ENCODE measurements around the gene RGL3. TPM values are rescaled to one million over a fixed set of nuclear protein-coding genes. Genes with fewer than 3 reads are reported as not detected.
"Not testable (repeated sequence)": the region's sequence is repeated elsewhere in the genome, so short reads cannot be mapped to it uniquely, and the experiment has no call there.

The RGL3 gene
- total RNA-seq, 1 experiment from 2014 or later: 4.2 TPM

DNA sequence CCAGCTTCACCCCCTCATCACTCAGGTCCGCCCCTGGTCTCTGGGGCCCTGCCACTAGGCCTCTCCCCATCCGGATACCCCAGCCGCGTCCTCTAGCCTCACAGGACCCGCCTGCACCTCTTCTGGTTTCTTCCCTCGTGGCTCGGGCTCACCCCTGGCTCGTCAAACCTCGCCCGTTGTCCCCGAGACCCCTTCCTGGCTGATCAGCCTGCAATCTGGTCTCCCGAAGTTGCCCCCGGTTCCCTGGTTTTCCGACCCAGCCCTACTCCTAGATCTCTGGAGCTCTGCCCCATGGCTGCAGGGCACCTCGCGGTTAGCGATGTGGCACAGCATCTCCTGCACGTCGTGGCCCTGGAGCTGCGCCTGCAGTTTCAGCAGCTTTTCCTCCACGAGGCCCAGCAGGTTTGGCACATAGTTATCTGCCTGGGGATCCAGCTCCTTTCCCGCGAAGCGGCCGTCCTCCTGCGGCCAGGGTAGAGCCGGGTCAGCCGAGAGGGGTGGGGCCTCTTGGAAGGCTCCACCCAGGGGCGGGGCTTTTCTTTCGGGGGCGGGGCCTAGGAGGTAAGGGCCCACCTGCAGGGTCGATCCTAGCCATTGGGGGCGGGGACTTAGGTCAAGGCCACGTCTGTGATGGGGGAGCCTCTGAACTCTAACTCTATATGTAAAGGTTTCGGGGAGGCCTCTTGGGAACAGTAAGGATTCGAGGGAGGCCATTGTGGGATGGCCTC, 2.4 kb upstream of the RGL3 start:
- peak; percentile 16 for DNase-seq (ENCODE audit: low read depth)

DNA sequence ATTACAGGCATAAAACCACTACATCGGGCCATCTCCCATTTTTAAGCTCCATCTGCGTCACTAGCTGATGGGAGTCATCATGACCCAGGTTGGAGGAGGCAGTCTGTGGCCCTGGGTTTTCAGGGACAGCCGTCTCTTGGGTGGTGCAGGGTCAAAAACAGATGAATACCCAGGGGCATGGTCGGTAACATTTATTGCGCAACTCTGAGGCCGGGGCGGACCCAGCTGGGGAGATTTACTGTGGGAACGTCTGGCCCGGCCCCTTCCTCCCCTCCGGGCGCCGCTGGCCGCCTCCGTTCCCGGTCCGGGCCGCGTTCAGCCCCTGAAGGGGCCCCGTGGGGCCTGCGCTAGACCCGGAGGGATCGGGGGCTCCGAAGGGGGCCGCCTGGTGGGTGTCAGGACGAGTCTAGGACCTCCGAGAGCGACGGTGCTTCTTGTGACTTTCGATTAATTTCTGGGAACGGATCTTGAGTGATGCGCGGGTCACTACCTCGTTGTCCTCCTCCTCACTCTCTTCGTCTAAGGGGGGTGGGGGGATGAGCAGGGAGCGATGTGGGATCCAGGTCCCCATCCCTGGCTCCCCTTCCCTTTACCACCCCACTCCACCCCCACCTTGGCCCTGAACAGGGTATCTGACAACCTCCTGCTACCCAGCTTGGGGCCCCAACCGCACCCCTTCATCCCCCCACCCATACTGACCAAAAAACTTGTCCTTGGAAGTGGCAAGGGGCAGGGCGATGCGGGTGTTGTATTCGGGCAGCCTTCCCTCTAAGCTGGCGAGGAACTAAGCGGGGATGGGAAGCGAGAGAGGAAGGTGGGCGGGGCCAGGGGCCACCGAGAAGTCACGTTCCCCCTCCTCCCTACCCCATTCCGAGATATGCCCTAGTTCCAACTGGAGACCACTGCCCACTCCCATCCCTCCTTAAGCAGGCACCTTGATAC, 1.6 kb upstream of the RGL3 start:
- peak; percentile 80 for DNase-seq (ENCODE audit: low read depth)

DNA sequence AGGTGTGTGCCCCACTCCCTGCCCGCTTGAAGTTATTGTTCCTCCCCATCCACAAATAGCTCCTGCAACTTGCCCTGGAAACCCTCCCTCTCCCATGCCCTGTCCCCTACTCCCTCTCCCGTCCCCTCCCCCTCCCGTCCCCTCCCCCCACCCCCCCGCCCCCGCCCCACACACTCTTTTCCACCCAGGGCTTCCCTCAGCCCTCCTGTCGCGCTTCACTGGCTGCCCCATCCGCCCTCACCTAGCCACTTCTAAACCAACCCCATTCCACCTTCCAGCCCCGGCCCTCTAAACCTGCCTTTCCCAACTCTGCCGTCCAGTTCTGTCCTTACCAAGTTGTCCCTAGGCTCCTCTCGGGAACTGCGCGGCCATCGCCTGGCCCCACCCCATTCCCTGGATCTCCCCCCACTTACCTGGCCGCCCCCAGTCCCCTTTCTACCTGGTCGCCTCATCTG, 993 bp downstream of the RGL3 start:
- no peak for DNase-seq (ENCODE audit: low read depth)

DNA sequence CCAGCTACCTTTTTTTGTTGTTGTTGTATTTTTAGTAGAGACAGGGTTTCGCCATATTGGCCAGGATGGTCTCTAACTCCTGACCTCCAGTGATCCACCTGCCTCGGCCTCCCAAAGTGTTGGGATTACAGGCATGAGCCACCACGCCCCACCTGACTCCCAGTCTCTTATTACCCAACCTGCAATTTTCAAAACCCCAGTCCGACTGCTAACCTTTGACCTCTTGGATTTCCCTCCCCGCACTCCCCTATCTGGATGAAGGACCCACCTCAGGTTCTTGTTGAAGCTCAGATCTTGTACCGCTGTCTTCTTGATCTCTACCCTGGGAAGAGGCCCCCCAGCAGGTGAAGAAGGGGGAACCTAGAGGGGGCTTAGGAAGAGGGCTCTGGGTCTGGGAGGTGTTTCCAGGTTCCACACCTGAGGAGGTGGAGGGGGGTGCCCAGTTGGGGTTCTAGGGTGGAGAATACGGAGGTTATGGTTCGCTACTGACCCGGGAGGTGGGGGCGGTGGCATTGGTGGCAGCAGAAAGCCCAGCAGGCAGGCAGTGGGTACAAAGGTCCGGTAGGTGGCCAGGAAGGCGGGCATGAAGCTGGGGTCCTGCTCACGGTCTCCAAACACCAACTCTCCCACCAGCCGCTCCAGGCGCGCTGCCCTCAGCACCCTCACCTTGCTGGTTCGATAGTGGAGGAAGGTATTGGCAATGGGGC, 2.6 kb downstream of the RGL3 start:
- no peak for DNase-seq (ENCODE audit: low read depth)

DNA sequence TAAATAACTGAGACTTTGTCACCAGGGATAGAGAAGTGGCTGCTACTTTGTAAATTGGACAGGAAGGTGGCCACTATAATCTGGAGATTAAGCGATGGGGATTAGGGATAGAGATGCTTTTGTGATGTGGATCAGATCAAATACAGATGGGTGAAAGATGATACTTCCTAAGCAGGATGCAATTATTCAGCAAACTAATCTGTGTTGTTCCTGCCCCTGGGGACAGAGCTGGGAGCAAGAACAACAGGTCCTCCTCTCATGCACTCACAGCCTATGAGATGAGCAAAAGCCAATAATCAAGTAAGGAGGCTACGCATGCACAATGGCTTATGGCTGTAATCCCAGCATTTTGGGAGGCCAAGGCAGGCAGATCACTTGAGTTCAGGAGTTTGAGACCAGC, 4.6 kb downstream of the RGL3 start:
- no peak for DNase-seq (ENCODE audit: low read depth)

DNA sequence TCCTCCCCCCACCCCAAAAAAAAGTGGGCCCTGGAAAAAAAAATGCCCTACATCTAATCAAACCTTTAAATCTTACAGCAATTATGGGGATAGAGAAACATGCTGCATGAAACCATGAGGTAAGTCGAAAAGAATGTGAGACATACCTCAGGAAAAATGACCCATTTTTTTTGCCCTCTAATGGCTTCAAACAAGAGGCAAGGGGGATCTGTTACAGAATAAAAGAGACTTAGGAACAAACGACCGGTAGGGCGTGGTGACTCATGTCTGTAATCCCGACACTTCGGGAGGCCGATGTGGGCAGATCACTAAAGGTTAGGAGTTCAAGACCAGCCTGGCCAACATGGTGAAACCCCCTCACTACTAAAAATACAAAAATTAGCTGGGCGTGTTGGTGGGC, 8.4 kb downstream of the RGL3 start:
- DNase-seq (ENCODE audit: low read depth): peak; percentile 41

DNA sequence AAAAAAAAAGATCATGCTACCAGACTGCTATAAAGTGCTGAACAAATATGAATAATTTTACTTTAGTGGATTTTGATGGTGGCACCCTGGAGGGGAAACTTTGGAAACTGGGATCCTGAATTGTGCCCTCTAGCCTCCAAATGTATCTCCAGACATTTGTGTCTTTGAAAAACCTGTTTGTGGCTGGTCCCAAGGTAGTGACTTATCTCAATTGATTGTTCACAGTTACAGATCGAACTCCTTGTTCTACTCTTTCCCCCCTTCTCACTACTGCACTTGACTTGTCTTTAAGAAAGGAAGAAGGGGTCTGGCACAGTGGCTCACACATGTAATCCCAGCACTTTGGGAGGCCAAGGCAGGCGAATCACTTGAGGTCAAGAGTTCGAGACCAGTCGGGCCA, 10.5 kb downstream of the RGL3 start:
- DNase-seq (ENCODE audit: low read depth): no peak

DNA sequence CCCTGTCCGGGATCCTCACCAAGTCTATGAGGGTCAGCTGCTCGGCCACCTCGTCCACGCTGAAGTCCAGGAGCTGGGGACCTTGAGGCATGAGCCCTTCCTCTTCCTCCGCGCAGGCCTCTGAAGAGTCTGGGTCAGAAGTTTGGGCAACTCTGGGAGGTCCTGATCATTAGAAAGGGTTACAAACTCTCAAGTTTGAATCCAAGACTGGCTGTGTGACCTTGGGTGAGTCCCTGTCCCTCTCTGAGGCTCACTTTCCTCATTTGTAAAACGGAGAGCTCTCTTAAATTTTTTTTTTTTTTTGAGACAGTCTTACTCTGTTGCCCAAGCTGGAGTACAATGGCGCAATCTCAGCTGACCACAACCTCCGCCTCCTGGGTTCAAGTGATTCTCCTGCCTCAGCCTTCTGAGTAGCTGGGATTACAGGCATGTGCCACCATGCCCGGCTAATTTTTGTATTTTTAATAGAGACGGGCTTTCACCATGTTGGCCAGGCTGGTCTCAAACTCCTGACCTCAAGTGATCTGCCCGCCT, 12.3 kb downstream of the RGL3 start:
- not testable (repeated sequence) for DNase-seq (ENCODE audit: low read depth)

DNA sequence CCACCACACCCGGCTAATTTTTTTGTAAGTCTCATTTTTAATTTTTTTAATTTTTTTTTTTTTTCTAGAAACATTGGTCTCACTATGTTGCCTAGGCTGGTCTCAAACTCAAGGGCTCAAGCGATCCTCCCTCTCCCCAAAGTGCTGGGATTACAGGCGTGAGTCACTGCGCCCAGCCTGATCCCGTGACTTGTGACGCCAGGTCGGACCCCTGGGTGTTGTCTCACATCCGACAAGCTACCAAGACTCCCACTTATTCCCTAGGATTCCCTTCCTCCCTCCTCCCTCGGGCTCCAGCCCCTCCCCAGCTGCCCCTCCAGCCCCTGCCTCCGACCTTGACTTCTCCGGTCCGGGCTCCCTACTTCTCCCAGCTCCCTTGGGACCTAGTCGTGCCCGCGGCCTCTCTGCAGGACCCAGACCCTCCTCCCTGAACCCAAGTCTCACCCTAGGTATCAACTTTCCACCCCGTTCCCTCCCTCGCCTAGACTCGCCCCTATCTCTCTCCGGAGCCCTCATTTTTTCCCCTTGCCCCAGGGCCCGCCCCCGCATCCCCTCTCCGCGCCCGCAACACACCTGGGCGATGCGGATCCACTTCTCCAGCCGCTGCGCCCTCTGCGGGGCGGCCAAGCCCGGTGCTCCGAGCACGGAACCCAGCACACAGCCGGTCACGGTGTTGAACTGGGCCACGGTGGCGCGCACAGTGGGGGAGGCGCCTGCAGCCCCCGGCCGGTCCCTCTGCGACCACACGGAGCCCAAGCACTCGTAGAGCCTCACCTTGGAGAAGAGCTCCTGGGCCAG, 13.1 kb downstream of the RGL3 start:
- DNase-seq (ENCODE audit: low read depth): no peak

DNA sequence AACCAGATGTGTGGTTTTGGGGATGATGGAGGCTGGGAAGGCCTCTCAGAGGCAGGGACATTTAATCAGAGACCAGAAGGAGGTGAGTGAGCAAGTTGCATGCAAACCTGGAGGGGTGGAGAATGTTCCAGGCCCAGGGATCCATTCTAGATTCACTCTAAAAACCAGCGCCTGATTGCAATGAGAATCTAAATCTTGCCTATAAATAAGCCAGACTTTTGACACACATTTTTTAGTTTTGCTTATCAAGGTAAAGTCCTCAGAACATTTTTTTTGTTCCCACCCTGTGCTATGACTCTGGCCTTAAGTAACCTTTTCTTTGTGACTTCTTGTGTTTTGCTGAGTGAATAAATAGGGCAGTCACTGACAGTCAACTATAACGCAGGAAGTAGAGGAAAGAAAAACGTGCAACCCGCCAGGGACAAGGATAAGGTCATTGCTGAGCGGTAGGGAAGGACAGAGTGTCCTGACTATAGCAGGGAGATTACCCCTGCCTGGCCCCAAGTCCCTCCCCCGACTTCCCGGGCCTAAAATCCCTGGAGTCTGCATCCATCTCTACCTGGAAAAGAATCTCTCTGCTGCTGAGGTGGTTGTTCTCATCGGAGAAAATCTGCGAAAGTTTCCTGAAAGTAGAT, 14.4 kb downstream of the RGL3 start:
- DNase-seq (ENCODE audit: low read depth): no peak

DNA sequence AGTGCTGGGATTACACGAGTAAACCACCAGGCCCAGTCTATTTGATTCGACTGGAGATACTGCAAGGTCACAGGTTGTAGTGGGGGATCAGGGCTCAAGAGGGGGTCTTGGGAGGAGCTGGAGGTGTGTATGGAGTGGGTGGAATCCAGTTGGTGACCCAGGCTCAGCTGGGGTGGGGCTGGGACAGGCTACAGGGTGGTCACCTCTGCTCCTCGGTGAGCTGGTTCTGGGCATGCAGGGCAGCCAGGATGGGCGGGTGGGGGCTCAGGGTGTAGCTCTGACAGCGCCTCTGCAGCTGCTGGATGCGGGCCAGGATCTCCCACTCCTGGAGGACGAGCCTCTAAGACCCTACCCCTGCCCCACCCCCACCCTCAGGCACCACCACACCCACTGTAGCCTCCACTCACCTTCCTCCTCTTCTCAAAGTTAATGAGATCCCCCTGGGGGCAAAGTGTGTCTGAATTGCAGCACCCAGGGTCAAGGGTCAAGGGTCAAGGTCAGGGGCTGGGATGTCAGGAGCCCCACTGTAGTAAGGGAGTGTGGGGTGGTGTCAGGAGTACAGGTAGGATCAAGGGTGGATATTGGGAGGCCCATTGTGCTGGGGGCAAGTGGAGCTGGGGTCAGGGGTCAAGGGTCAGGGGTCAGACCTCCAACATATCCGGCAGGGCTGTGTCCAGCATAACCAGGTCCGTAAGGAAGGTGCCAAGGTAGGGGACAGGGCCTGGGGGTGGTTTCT, 17.1 kb downstream of the RGL3 start:
- no peak for DNase-seq (ENCODE audit: low read depth)

DNA sequence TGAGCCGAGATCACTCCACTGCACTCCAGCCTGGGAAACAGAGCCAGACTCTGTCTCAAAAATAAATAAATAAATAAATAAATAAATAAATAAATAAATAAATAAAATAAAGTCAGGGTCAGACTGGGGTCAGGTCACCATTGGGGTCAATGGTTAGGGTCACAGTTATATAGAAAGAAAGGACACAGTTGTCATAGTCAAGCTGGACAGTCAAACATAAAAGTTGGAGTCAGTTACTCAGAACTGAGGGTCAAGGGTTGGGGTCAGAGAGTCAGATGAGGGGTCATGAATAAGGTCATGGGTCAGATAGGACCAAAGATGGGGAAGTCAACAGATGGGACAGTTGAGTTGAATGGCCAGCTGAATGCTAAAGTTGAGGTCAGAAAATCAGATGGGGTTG, 18.3 kb downstream of the RGL3 start:
- DNase-seq (ENCODE audit: low read depth): no peak

DNA sequence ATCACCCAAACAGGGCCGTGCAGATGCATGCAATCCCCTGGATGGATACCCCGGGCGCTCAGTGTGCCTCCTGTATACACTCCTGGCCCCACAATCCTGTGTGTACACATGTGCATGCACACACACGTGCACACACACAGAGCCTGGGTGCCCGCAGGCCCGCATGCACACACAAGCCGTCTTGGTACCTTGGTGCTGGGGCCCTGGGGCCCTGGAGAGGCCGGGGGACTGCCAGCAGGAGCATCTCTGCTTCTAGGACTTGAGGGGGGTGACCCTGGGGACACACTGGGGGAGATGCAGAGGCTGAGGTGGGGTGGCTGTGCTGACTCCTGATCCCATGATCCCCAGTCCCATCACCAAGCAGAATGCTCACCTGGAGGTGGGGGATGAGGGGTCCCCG, 19.4 kb downstream of the RGL3 start:
- no peak for DNase-seq (ENCODE audit: low read depth)

DNA sequence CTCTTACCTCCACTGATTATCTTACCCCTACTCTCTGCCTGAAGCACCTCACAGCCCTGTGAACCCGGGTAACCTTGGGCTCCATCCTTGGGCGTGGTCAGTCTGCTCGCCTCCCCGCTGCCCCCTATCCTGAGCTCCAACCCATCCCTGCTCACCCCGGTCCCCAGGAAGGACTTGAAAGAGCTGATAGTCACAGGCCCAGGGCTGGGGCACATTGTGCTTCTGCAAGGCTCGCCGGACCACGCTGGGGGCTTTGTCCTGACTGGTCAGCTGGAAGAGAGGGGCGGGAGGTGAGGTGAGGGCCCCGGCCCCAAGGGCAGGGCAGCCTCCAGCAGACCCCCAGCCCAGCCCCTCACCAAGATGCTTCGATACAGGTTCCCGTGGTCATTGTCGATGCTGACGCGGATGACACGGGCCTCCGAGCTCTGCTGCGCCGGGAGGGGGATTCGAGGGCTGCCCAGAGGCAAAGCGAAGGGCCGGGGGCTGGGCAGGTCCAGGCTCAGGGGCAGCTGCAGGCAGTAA, 22.0 kb downstream of the RGL3 start:
- no peak for DNase-seq (ENCODE audit: low read depth)

DNA sequence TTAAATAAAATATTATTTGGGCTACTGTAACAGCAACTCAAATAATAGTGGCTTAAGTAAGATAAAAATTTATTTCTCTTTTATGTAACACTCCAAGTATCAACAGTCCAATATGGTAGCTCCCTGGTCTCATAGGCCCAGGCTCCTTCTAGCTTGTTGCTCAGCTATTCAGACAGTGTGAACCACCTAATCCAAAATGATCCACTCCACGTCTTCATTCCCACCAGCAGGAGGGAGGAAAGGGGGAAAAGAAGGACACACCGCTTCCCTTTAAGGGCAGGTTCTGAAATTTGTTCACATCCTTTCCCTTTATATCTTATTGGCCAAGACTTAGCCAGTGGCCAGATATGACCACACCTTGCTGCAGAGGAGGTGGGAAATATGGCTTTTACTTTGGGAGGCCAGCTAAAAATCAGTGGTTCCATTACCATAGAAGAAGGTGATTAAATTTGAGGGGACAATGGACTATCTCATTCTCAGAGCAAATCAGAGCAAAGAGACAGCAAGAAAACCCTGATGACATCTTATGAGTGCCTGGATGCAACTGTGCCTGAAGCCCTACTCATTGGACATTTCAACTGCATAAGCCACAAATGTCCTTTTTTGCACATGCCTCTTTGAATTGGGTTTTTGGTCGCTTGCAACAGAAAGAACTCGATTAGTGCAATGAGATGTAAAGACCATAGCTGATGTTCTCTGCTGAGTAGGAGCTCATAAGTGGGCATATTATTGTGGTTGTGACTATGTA, 28.0 kb downstream of the RGL3 start:
- no peak for DNase-seq (ENCODE audit: low read depth)

DNA sequence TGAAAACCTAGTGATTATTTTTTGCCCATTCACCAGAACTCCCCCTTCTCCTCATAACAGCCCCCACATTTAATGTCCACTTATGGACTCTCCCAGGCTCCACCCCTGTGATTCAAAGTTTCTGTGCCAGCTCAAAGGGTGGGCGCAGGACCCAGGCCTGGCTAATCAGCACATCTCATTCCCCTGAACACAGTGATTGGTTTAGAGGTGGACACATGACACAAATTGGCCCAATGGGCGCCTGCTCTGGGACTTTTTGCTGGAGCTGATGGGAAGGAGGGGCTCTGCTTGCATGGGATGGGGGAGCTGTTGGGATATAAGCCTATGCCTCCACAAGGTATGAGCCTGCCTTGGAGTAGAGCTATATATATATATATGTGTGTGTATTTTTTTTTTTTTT, 28.8 kb downstream of the RGL3 start:
- DNase-seq (ENCODE audit: low read depth): no peak

DNA sequence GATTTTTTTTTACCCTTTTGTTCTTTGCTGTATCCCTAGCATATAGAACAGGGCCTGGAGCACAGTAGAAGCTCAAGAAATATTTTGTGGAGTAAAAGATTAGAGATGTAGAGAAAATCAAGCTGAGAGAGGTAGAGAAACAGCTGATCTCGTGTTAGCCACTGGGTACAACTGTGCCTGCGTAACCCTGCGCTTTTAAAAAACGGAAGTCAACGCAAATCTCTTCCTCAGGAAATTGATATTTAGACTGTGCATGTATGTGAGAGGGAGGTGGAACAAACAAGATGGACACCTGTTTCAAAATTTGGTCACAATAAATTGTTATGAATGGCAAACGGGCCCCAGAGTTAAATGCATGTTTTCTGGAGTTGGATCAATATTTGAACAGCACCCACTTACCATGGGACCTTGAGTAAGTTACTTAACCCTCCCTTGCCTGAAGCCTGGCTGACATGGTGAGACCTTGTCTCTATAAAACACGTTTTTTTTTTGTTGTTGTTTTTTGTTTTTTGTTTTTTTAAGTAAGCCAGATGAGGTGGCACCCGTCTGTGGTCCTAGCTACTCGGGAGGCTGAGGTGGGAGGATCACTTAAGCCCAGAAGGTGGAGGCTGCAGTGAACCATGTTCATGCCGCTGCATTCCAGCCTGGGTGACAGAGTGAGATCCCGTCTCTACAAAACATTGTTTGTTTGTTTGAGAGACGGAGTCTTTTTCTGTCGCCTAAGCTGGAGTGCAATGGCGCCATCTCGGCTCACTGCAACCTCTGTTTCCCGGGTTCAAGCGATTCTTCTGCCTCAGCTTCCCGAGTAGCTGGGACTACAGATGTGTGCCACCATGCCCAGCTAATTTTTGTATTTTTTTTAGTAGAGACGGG, 31.7 kb downstream of the RGL3 start:
- no peak for DNase-seq (ENCODE audit: low read depth)

DNA sequence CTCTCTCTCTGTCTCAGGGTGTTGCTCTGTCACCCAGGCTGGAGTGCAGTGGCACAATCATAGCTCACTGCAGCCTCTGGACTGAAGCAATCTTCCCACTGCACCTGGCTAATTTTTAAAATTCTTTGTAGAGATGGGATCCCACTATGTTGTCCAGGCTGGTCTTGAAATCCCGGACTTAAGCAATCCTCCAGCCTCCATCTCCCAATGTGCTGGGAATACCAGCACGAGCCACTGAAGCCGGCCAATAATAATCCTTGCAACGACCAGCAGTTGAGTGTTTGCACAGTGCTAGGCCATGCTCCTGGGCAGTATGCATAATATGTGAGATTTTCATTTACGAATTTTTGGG, 34.4 kb downstream of the RGL3 start:
- no peak for DNase-seq (ENCODE audit: low read depth)

Measured in RPMI7951 (cell line).